GM18868 (cell line): ENCODE data around the gene RXFP1.
"Not testable (repeated sequence)": the region's sequence is repeated elsewhere in the genome, so short reads cannot be mapped to it uniquely, and the experiment has no call there.

ENCODE experiments used
- ATAC-seq: cut with Tn5 transposase; IDR thresholded peaks from one replicate; pipeline ENCODE4 v1.9.1; 2021; ENCODE audit warnings: mild to moderate bottlenecking, moderate library complexity; ENCODE audit not compliant: unreplicated experiment

RXFP1 gene

GRCh38 chr4:158606969-158607368 is 85.3 kb downstream of the RXFP1 start:
- no peak for ATAC-seq

DNA sequence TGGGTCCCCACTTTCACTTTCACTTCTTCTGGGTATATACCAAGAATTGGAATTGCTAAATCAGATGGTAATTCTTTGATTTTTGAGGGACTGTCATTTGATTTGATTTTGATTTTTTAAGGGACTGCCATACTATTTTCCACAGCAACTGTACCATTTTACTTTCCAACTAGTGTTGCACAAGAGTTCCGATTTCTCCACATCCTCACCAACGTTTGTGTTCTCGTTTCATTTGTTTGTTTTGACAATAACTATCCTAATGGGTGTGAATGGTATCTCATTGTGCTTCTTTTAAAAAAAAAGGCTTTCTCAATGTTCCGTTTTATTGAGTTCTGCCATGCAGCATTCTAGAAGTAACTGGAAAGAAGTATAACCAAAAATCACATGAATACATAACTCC is 87.4 kb downstream of the RXFP1 start:
- ATAC-seq: no peak

DNA sequence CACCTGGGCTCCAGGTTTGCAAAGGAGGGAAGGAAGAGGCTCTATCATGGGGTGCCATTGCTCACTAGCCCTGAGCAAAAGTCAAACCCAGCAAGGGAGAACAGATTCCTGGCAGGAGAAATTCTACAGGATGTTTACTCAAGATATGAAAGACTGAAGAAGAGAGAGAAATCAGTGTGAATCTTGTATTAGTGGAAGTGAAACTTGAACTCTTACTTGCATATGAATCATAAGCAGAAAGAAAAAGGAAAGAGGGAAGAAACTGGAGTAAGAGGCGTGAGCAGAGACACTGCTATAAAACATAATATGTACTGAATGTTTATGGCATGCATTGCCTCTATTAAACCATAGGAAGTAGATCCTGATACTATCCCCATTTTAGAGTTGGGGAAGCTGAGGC is 89.1 kb downstream of the RXFP1 start:
- ATAC-seq: peak; percentile 97

DNA sequence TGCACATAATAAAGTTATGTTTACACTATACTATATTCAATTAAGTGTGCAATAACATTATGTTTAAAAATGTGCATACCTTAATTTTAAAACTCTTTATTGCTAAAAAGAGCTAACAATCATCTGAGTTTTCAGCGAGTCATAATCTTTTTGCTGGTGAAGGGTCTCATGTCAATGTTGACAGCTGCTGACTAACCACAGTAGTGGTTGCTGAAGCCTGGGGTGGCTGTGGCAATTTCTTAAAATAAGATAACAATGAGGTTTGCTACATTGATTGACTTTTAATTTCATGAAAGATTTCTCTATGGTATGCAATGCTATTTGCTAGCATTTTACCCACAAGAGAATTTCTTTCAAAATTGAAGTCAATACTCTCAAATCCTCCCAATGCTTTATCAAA is 91.4 kb downstream of the RXFP1 start:
- no peak for ATAC-seq

GRCh38 chr4:158617956-158618355 is 96.3 kb downstream of the RXFP1 start:
- no peak for ATAC-seq

GRCh38 chr4:158621729-158622128 is 100.0 kb downstream of the RXFP1 start:
- ATAC-seq: no peak

DNA sequence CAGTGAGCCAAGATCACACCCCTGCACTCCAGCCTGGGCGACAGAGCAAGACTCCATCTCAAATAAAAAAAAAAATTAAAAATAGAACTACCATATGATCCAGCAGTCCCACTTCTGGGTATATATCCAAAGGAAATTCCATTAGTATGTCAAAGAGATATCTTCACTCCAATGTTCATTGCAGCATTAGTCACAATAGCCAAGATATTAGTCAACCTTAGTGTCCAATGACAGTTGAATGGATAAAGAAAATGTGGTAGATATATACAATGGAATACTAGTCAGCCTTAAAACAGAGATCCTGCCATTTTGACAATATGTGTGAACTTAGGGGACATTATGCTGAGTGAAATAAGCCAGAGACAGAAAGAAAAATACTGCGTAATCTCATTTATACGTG is 100.6 kb downstream of the RXFP1 start:
- ATAC-seq: no peak

DNA sequence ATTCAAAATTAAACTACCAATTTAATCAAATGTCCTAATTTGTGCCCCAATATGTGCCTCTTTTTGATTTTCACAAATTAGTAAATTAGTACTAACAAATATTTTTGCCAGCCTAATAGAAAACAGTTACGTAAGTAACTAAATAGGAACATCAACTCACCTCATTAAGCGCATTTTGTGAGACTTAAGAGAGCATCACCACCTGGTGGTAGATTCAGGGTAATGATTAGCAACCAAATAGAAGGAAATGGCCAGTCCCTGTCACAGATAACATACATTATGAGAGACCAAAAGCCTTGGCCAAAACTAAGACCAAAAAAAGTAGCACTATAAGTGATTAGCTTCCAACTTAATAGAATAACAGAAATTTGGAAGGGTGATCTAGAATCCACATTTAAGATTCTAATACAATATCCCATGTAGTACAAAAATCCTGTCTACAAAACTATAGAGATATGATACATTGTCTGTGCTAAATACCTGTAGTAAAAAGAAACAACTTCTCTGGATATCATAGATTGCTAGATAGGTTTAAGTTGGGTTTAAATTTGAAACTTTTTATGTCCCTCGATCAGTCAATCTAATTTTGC is 103.3 kb downstream of the RXFP1 start:
- peak; percentile 98 for ATAC-seq

- no peak for ATAC-seq
Observed at GRCh38 chr4:158625544-158625943, 103.9 kb downstream of the RXFP1 start.

GRCh38 chr4:158630893-158631292 is 109.2 kb downstream of the RXFP1 start:
- ATAC-seq: no peak

GRCh38 chr4:158636619-158637018 is 114.9 kb downstream of the RXFP1 start:
- ATAC-seq: no peak

DNA sequence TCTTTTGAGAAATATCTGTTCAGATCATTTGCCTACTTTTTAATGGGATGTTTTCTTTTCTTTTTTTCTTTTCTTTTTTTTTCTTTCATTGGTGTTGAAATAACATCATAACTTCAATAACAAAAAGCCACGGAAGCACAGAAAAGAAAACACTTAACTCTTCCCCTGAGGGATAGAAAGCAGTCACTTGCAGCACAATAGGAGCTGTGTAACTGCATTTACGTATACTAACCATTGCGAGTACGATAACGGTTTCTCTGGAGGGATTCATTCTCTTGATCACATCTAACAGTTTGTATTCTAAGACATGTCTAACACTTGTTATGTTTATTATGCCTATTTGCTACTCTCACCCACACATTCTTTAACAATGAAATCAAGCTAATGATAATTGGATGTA is 122.7 kb downstream of the RXFP1 start:
- ATAC-seq: no peak

DNA sequence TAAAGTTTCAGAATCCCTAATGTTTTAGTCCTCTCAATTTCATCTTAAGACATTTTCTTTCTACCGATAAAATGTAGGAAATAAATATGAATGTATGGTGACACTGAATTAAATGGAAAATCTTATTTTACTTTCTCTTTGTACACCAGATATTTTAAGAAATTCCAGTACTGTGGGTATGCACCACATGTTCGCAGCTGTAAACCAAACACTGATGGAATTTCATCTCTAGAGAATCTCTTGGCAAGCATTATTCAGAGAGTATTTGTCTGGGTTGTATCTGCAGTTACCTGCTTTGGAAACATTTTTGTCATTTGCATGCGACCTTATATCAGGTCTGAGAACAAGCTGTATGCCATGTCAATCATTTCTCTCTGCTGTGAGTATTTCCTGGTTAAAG is 123.1 kb downstream of the RXFP1 start:
- no peak for ATAC-seq

DNA sequence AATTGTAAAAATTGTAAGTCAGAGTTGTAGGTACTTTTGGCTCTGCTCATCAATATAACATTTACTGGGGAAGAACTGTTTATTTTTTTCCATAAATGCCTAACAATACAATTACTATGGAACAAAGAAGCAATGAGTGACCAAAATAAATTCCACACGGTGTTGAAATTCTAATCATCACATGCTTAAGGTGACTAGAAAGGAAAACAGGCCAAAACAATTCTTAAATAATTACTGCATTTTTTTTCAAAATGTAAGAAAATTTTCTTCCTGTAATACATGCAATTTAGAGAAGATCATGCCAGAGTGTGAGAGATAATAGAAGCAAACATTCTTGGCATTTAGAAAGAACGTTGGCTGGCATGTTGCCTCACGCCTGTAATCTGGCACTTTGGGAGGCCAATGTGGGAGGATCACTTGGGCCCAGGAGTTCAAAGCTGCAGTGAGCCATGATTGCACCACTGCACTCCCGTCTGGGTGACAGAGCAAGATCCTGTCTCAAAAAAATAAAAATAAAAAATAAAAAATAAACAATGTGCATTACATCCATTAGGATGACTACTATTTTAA is 127.5 kb downstream of the RXFP1 start:
- ATAC-seq: no peak

GRCh38 chr4:158652920-158653319 is 131.2 kb downstream of the RXFP1 start:
- peak; percentile 53 for ATAC-seq

DNA sequence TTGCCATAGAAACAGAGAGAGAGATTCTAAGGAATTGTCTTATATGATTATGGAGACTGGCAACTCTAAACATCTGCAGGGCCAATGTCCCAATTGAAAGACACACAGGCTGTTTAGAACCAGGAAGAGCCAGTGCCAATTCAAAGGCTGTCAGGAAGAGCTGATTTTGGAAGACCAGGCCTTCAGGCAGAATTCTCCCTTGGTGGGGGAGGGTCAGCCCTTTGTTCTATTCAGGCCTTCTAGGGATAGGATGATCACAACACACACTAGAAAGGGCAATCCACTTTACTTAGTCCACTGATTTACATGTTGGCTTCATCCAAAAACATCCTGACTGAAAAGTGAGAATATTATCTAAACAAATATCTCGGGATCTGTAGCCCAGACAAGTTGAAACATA is 134.8 kb downstream of the RXFP1 start:
- no peak for ATAC-seq

DNA sequence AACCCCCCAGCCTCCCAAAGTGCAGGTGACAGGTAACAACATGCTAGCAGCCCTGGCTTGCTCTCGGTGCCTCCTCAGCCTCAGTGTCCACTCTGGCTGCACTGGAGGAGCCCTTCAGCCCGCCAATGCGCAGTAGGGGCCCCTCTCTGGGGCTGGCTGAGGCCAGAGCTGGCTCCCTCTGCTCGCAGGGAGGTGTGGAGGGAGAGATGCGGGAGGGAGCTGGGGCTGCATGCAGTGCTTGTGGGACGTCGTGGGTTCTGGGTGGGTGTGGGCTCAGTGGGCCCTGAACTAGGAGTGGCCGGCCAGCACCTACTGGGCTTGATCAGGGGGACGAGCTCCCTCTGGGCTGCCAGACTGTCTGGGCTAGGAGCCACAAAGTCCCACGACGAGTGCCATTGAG is 135.6 kb downstream of the RXFP1 start:
- ATAC-seq: no peak

DNA sequence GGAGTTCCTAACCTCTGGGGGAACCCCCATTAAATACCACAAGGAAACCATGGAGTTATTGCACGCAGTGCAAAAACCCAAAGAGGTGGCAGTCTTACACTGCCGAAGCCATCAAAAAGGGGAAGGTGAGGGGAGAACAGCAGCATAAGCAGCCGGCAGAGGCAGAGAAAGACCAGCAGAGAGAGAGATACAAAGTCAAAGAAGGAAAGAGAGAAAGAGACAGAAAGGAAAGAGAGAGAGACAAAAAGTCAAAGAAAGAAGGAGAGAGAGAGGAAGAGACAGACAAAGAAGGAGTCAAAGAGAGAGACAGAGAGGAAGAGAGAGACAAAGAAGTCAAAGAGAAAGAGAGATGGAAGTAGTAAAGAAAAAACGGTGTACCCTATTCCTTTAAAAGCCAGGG is 141.6 kb downstream of the RXFP1 start:
- ATAC-seq: not testable (repeated sequence)

DNA sequence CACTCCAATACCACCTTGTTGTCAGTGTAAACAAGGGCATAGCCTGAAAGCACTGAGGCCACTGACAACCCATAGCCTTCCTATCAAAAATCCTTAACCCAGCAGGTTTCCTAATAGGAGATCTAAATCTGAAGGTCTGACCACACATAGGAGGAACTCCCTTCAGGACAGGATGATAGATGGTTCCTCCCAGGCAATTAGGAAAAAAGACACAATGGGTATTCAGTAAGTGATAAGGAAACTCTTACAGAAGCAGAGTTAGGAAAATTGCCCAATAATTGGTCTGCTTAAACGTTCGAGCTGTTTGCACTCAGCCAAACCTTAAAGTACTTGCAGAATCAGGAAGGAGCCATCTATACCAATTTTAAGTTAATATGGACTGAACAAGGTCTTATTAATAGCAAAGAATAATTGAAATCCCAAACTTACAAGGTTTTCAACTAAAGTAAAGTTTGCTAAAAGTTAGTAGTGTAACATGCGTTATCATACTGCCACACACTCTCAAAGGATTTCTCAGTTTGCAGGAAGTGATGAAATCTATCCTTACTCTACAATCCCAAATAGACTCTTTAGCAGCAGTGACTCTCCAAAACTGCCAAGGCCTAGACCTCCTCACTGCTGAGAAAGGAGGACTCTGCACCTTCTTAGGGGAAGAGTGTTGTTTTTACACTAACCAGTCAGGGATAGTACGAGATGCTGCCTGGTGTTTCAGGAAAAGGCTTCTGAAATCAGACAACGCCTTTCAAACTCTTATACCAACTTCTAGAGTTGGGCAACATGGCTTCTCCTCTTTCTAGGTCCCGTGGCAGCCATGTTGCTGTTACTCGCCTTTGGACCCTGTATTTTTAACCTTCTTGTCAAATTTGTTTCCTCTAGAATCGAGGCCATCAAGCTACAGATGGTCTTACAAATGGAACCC is 142.3 kb downstream of the RXFP1 start:
- not testable (repeated sequence) for ATAC-seq

- ATAC-seq: no peak
Observed at GRCh38 chr4:158664806-158665205, 143.1 kb downstream of the RXFP1 start.

GRCh38 chr4:158666892-158667291 is 145.2 kb downstream of the RXFP1 start:
- no peak for ATAC-seq

- no peak for ATAC-seq
Observed at GRCh38 chr4:158667651-158668198, 146.0 kb downstream of the RXFP1 start.
